Activated T-cell treated with anti-CD3 and anti-CD28 coated beads, Interleukin-2, amount 50 U/mL, for 24 hours (primary cell): ENCODE results near the gene HLA-DMA.
"Not testable (repeated sequence)": the region's sequence is repeated elsewhere in the genome, so short reads cannot be mapped to it uniquely, and the experiment has no call there.

Experiments
- DNase-seq: peaks from one replicate; pipeline ENCODE4 v3.0.0-alpha.2; 2020
- H3K27ac Mint-ChIP-seq: 2 replicates; pipeline ENCODE4 v1.8.0; 2020; ENCODE audit warnings: mild to moderate bottlenecking, mixed read lengths
- H3K27me3 Mint-ChIP-seq: 2 replicates; pipeline ENCODE4 v1.8.0; 2020; ENCODE audit warnings: mixed read lengths
- H3K36me3 Mint-ChIP-seq: 2 replicates; pipeline ENCODE4 v1.8.0; 2020; ENCODE audit warnings: low read depth, mixed read lengths
- H3K4me1 Mint-ChIP-seq: 2 replicates; pipeline ENCODE4 v1.8.0; 2020; ENCODE audit warnings: low read depth, mixed read lengths
- H3K4me3 Mint-ChIP-seq: 2 replicates; pipeline ENCODE4 v1.8.0; 2020; ENCODE audit warnings: mild to moderate bottlenecking, moderate library complexity, mixed read lengths
- H3K9me3 Mint-ChIP-seq: 2 replicates; pipeline ENCODE4 v1.8.0; 2020; ENCODE audit warnings: mixed read lengths

The HLA-DMA gene

DNA sequence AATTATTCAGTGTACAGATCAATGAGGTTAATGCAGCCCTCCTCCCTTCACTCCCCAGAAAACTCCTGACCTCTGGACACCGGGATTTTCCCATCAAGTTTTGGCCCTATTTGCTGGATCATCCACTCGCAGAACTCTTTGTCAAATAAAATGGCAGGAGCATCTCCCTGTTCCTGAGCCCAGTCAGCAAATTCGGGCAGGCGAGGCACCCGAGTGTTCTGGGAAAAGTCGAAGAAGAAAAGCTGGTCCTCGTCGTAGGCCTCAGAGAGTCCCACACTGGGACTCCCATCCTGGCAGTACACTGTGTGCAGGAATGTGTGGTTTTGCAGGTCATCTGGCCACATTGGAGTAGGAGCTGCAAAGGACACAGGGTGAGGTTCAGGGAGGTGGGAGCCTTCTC is 2.4 kb downstream of the HLA-DMA start:
- Mint-ChIP-seq H3K9me3 (peaks cover 2% of the 10 kb centered on the region), H3K36me3 (no peaks in the 10 kb centered on the region), H3K4me1 (peaks cover 70% of the 10 kb centered on the region), H3K27ac (no peak overlapping the region), H3K4me3 (no peak overlapping the region), H3K27me3 (no peaks in the 10 kb centered on the region)
- no peak for DNase-seq

DNA sequence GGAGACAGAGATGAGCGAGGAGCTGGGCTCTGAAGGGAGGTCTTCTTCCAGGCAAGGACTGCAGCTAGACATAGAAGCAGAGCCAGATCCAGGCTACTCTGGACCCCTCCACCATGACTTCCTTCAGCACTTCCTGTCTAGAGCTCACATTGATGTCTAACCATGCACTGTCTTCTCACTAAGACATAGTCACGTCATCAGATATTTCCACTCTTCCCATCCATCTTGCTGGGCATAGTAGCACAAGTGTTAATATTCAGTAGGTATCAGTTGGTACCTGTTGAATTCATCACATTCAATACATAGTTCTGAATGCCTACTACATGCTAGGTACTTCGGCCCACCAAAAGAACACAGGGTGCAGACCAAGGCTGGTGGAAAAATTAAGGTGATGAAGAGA is 2.9 kb downstream of the HLA-DMA start:
- Mint-ChIP-seq H3K4me1 (peaks cover 70% of the 10 kb centered on the region), H3K36me3 (no peaks in the 10 kb centered on the region), H3K9me3 (peaks cover 2% of the 10 kb centered on the region), H3K27ac (peak overlapping the region; percentile 6), H3K4me3 (no peak overlapping the region), H3K27me3 (no peaks in the 10 kb centered on the region)
- no peak for DNase-seq

DNA sequence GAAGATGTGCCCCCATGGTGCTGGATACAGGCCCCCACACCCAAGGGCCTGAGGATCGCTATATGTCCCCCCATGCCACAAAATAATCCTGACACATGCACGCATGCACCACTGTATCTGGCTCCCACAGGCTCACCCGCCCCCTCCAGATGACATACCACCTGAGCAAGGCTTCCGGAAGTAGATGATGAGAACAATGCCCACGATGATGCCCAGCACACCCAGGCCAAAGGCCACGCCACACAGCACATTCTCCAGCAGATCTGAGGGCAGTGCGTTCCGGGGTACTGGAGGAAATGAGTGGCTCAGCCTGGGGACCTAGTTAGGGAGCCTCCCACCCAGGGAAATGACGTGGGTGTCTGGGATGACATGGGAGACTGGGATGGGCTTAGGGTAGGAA is 3.8 kb downstream of the HLA-DMA start:
- Mint-ChIP-seq H3K9me3 (peaks cover 2% of the 10 kb centered on the region), H3K36me3 (no peaks in the 10 kb centered on the region), H3K27me3 (no peaks in the 10 kb centered on the region)

DNA sequence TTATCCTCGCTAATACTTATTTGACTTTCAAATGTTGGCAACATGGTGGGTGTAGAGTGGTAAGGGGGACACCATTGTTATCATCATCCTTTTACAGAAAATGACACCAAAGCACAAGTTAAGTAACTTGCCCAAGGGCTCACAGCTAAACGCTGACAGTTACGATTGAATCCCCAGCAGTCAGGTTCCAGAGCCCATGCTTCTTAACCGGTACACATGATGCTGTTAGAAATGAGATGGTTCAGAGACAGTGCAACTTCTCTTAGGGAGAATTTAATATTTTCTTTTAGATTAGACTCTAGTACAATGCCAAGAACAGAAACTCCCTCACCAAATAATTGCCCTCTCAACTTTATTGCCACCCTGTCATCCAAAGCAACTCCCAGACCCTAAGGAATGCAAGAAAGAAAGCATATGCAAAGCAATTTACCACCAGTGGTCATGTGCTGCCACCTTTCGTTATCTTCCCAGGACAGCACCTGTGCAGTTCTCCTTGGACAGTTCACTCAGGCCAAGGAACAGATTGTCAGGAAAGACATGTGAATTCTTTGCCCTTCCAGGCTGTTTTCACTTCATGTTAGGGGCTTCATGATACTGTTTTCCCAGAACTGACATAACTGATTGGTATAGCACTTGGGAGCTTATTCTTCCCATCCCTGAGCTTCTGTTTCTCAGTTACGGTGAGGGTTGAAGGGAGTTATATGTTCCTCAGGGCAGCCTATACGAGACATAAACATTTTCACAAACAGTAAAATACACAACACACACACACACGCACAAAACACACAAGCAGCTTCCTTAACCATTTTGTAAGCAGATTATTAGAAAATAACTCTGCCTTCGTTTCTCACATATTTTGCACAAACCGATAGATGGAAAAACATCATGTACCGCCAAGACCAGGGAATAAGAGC is 5.1 kb downstream of the HLA-DMA start:
- Mint-ChIP-seq H3K27ac (no peak overlapping the region), H3K36me3 (no peaks in the 10 kb centered on the region), H3K4me1 (peaks cover 68% of the 10 kb centered on the region), H3K9me3 (peaks cover 2% of the 10 kb centered on the region), H3K27me3 (no peaks in the 10 kb centered on the region), H3K4me3 (no peak overlapping the region)
- DNase-seq = no peak

More for the DNA sequence above, 3.8 kb downstream of the HLA-DMA start:
- peaks cover 70% of the 10 kb centered on the region for H3K4me1 Mint-ChIP-seq
- H3K4me3 Mint-ChIP-seq = no peak overlapping the region
- no peak for DNase-seq
- no peak overlapping the region for H3K27ac Mint-ChIP-seq

DNA sequence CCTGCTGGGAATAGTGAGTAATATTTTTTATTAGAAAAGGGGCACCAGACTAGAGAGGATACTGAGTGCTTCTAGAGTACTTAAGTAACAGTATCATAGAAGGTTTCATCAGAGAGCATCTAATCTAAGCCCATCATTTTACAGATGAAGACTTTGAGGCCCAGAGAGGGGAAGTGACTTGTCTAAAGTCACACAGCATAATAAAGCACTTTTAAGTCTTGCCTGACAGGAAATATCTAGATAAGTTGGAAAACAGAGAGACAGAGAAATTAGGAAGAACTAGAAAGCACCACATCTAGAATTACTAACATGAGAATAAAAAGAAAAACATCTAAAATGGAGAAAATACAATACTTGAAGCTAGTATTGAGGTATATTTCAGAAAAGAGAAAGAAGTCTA is 6.0 kb downstream of the HLA-DMA start:
- H3K27me3 Mint-ChIP-seq = no peaks in the 10 kb centered on the region
- H3K36me3 Mint-ChIP-seq = no peaks in the 10 kb centered on the region
- H3K4me1 Mint-ChIP-seq = peaks cover 69% of the 10 kb centered on the region
- no peak overlapping the region for H3K27ac Mint-ChIP-seq
- no peak for DNase-seq
- no peak overlapping the region for H3K4me3 Mint-ChIP-seq
- H3K9me3 Mint-ChIP-seq = peaks cover 2% of the 10 kb centered on the region

DNA sequence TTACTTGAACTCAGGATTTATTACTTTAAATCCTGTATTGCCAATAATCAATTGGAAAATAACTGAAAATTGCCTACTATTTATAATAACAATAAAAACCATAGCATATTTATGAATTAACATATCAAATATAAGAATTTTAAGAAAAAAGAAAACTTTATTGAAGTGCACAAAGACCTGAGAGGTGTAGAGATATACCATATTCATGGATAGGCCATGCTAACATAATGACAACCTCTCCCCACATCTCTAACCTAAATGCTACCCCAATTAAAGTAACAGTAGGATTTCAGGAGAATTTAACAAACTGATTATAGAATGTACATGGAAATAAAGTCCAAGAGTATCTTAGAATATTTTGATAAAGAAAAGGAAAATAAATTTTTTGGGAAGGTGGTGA is 6.9 kb downstream of the HLA-DMA start:
- H3K27ac Mint-ChIP-seq = no peak overlapping the region
- H3K4me1 Mint-ChIP-seq = peaks cover 77% of the 10 kb centered on the region
- no peaks in the 10 kb centered on the region for H3K36me3 Mint-ChIP-seq
- no peaks in the 10 kb centered on the region for H3K27me3 Mint-ChIP-seq
- no peak for DNase-seq
- peaks cover 2% of the 10 kb centered on the region for H3K9me3 Mint-ChIP-seq
- H3K4me3 Mint-ChIP-seq = no peak overlapping the region

DNA sequence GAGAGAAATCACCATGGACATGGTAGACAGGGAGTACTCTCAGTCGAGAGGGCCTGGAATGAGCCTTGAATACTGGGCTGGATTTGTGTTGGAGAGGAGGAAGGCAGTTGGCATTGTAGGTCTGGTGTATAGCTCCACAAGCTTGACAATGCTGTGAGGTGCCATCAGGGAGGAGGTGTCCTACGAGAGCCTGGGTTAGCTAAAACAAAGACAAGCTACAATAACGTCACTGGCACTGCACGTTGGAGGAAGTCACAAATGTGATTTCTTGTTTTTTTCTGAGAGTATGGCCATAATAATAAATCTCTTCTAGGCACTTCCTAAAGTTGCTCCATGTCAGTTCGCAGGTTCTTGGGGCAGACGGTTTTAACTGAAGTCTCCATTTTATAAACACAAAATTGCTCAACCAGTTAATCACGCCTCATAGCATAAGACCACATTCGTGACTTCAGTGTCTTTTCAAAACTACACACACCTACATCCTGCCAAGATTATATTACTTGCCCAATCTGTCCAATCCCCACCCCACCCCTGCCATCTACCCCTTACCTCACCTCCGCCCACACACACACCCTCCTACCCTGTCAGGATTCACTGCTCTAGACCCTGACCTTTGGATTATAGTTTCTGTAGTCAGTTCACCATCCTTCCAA is 7.7 kb downstream of the HLA-DMA start:
- peaks cover 84% of the 10 kb centered on the region for H3K4me1 Mint-ChIP-seq
- H3K36me3 Mint-ChIP-seq = no peaks in the 10 kb centered on the region
- H3K27ac Mint-ChIP-seq = peak overlapping the region; percentile 66
- DNase-seq = no peak
- H3K4me3 Mint-ChIP-seq = no peak overlapping the region
- peaks cover 2% of the 10 kb centered on the region for H3K9me3 Mint-ChIP-seq
- no peaks in the 10 kb centered on the region for H3K27me3 Mint-ChIP-seq

DNA sequence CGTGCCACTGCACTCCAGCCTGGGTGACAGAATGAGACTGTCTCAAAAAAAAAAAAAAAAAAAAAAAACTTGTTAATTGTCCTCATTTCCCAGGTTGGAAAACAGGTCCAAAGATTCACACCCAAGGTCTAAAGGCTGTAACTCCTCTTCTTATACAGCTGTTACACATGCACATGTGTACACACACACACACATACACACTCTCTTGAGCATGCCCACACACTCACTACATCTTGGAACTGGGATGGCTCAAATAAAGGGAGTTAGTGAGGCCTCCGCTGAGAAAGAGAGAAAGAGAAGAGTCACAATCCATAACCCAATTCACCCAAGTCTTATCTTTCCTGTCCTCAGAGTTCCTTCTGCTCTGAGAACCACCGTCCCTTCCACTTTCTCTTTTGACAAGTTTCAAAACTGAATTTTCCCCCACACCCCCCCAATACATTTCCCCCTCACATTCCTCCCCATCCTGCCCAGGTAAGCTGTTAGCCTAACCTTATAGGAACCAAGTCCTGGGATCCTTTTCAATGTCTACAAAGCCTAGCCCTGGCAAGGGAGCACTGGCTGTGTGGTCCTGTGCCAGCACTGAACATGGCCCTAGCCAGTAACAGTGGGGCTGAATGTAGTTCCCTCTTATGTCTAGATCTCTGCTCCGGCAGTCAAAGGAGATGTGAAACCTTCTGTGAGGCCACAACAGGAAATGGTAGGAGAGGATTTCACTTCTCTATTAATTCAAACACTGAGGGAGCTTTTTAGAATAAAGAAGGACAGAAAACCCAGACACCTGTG is 8.8 kb downstream of the HLA-DMA start:
- peak; percentile 59 for DNase-seq
- H3K27ac Mint-ChIP-seq = peak overlapping the region; percentile 89
- H3K4me1 Mint-ChIP-seq = peaks cover 79% of the 10 kb centered on the region
- peaks cover 2% of the 10 kb centered on the region for H3K9me3 Mint-ChIP-seq
- no peaks in the 10 kb centered on the region for H3K36me3 Mint-ChIP-seq
- H3K4me3 Mint-ChIP-seq = peak overlapping the region; percentile 68
- no peaks in the 10 kb centered on the region for H3K27me3 Mint-ChIP-seq

DNA sequence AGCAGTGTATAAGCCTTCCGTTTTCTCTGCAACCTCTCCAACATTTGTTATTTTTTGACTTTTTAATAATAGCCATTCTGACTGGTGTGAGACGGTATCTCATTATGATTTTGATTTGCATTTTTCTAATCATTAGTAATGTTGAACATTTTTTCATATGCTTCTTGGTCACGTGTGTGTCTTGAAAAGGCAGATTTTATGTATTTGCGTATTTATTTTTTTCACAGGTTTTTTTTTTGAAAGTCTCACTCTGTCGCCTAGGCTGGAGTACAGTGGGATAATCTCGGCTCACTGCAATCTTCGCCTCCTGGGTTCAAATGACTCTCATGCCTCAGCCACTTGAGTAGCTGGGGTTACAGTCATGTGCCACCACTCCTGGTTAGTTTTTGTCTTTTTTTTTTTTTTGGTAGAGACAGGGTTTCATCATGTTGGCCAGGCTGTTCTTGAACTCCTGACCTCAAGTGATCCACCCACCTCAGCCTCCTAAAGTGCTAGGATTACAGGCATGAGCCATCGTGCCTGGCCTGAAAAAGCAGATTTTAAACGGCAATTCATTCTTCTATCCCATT is 10.3 kb downstream of the HLA-DMA start:
- H3K4me1 Mint-ChIP-seq = peaks cover 65% of the 10 kb centered on the region
- H3K4me3 Mint-ChIP-seq, H3K9me3 Mint-ChIP-seq, H3K27ac Mint-ChIP-seq, H3K27me3 Mint-ChIP-seq, DNase-seq, H3K36me3 Mint-ChIP-seq: not testable (repeated sequence)

DNA sequence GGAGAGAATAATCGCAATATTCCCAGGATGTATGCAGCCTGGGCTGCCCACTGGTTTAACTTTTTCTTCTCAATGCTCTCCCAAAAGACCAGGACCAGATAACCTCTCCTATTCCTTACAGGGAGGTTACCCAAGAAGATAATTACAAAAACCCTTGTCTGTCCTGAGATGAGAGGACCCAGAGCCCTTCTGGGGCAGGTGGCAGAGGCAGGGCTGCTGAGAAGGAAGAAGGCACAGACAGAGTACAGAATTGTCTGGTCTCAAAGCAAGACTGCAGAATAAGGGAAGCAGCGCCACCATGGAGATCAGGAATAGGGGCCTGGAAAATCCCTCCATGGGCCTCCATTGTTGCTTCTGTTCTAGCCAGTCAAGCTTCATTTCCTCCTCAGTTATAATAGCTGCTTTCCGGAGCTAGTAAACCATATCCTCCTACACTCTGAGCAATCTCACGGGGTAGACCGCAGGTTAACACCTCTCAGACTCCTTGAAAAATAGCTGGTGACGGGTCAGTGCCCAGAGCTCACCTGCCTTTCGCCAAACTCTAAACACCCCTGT is 11.6 kb downstream of the HLA-DMA start:
- Mint-ChIP-seq H3K4me1 (peaks cover 57% of the 10 kb centered on the region), H3K4me3 (peak overlapping the region; percentile 80), H3K9me3 (peaks cover 2% of the 10 kb centered on the region), H3K36me3 (no peaks in the 10 kb centered on the region), H3K27me3 (no peaks in the 10 kb centered on the region), H3K27ac (peak overlapping the region; percentile 92)
- peak; percentile 50 for DNase-seq

DNA sequence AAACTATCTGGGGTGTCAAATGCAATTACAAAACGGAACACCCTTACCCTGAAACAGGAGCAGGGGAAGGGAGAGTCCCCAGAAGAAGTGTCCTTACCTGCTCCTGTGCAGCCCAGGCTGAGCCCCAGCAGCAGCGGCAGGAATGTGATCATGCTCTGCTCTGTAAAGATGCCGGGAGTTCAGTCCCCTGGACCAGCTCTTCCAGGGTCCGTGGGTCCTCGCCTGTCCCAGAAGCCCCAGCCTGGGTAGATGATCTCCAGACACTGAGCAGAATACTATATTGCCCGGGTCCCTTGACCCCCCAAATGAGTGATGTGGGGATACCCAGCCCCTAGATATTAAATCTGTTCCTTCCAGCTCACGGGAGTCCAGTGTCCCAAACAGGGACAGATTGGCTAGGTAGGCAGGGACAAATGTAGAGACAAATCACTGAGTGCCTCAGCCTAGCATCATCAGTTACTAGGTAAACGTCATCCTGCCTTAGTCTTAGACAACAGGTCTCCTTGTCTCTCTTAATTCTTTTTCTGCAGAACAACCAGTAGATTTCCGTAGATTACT is 12.2 kb downstream of the HLA-DMA start, which contains the start of gene HLA-DMB:
Gene HLA-DMB, minus strand, starts transcription at position 373 of the 558 bp plus-strand sequence. Its CDS starts 221 bp downstream, at position 152.
- peak within 1 kb of the TSS; percentile 92 for H3K27ac Mint-ChIP-seq
- H3K36me3 Mint-ChIP-seq = no peaks in the 10 kb centered on the region
- peak within 1 kb of the TSS; percentile 80 for H3K4me3 Mint-ChIP-seq
- peak; percentile 61 for DNase-seq
- H3K27me3 Mint-ChIP-seq = no peaks in the 10 kb centered on the region
- peaks cover 2% of the 10 kb centered on the region for H3K9me3 Mint-ChIP-seq
- peaks cover 57% of the 10 kb centered on the region for H3K4me1 Mint-ChIP-seq

DNA sequence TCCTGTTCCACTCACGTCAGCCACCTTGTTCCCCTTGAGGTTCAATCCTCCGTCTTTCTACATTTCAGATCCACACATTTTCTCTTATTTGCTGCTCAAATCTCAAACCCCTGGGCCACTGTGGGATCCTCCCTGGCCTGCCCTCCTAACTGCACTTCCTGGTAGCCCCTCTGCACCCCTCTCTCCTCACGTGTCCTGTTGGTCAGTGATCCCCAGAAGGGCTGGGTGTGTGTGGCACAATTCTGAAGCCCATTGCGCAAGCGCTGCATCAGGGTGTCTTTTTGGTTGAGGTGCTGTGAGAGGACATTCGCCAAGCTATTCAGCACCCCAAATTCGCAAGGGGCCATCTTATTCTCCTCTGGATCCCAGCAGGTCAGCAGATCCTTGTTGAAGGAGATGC is 14.4 kb downstream of the HLA-DMA start:
- Mint-ChIP-seq H3K4me3 (no peak overlapping the region), H3K9me3 (no peaks in the 10 kb centered on the region), H3K4me1 (peaks cover 38% of the 10 kb centered on the region), H3K27ac (no peak overlapping the region), H3K36me3 (no peaks in the 10 kb centered on the region), H3K27me3 (no peaks in the 10 kb centered on the region)
- DNase-seq = no peak

DNA sequence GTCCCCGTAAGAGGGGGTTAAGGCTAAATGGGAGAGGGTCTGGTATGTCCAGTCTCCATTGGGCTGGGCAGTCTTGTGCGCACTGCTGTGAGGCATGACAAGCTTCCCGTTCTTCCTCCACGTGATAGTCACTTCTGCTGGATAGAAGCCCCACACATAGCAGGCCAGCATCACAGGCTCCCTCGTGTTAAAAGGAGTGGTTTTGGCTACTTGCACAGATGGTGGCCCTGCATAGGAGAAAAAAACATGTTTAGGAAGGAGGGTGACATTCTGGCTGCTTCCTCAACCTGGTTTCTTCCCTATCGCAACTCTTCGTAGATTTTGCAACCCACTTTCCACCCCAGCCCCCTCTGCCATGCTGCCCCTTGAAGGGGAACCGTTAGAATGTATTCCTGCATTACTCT is 15.7 kb downstream of the HLA-DMA start:
- Mint-ChIP-seq H3K4me1 (peaks cover 27% of the 10 kb centered on the region), H3K9me3 (no peaks in the 10 kb centered on the region), H3K27ac (no peak overlapping the region), H3K4me3 (no peak overlapping the region), H3K27me3 (no peaks in the 10 kb centered on the region), H3K36me3 (no peaks in the 10 kb centered on the region)
- no peak for DNase-seq
